Mesenchymal stem cell (in vitro differentiated cells and primary cell): ENCODE results near the gene SCGB3A1.

ENCODE experiments used
- DNase-seq: peaks from one replicate; pipeline ENCODE4 v3.0.0-alpha.2; 2013
- H2AFZ ChIP-seq: one replicate; pipeline ENCODE4 v1.6.1; 2013; ENCODE audit warnings: low read depth, mild to moderate bottlenecking, control low read depth, inconsistent platforms, low read length, moderate library complexity
- H2AK5ac ChIP-seq: 2 replicates; pipeline ENCODE4 v1.6.1; 2013; ENCODE audit warnings: low read length, moderate library complexity, mild to moderate bottlenecking, inconsistent platforms; ENCODE audit not compliant: severe bottlenecking
- H2BK120ac ChIP-seq: one replicate; pipeline ENCODE4 v1.6.1; 2013; ENCODE audit warnings: low read depth, mild to moderate bottlenecking, inconsistent platforms, low read length, moderate library complexity
- H2BK12ac ChIP-seq, 2 experiments: one replicate each; pipeline ENCODE4 v1.6.1; 2013; ENCODE audit warnings: inconsistent platforms in 2 of 2, low read length in 2 of 2, mild to moderate bottlenecking in 2 of 2, moderate library complexity in 2 of 2, control low read depth in 1 of 2
- H2BK15ac ChIP-seq: one replicate; pipeline ENCODE4 v1.6.1; 2013; ENCODE audit warnings: mild to moderate bottlenecking, low read depth, inconsistent platforms; ENCODE audit not compliant: poor library complexity, severe bottlenecking
- H2BK5ac ChIP-seq: 2 replicates; pipeline ENCODE4 v1.6.1; 2013; ENCODE audit warnings: low read depth, mild to moderate bottlenecking, low read length, control low read depth, inconsistent platforms; ENCODE audit not compliant: poor library complexity, severe bottlenecking
- H3K14ac ChIP-seq, 2 experiments: one replicate each; pipeline ENCODE4 v1.6.1; 2013; ENCODE audit warnings: inconsistent platforms in 2 of 2, low read length in 2 of 2, control low read depth in 1 of 2, mild to moderate bottlenecking in 1 of 2, moderate library complexity in 1 of 2
- H3K18ac ChIP-seq, 2 experiments: one replicate each; pipeline ENCODE4 v1.6.1; 2013; ENCODE audit warnings: inconsistent platforms in 2 of 2, low read length in 2 of 2, control low read depth in 1 of 2, low read depth in 1 of 2, mild to moderate bottlenecking in 1 of 2
- H3K23ac ChIP-seq, 2 experiments: one replicate each; pipeline ENCODE4 v1.6.1; 2013; ENCODE audit warnings: inconsistent platforms in 2 of 2, low read length in 2 of 2, mild to moderate bottlenecking in 2 of 2, moderate library complexity in 2 of 2, control low read depth in 1 of 2
- H3K27ac ChIP-seq: 2 replicates; pipeline ENCODE4 v1.5.1; 2013; ENCODE audit warnings: mild to moderate bottlenecking, moderate library complexity, low read length, control low read depth, inconsistent platforms; ENCODE audit not compliant: poor library complexity, severe bottlenecking
- H3K27me3 ChIP-seq, 2 experiments: 2 replicates each; pipeline versions ENCODE4 v1.6.1 to v1.7.0; 2013; ENCODE audit warnings: low read length in 2 of 2, mild to moderate bottlenecking in 2 of 2, moderate library complexity in 2 of 2, control low read depth in 1 of 2, inconsistent platforms in 1 of 2; ENCODE audit not compliant: control insufficient read depth in 1 of 2, insufficient read depth in 1 of 2
- H3K36me3 ChIP-seq, 2 experiments: 2 replicates each; pipeline versions ENCODE4 v1.6.1 to v1.7.0; 2013; ENCODE audit warnings: low read length in 2 of 2, control low read depth in 1 of 2, inconsistent platforms in 1 of 2, low read depth in 1 of 2, mild to moderate bottlenecking in 1 of 2; ENCODE audit not compliant: insufficient read depth in 2 of 2, control insufficient read depth in 1 of 2
- H3K4ac ChIP-seq, 2 experiments: one replicate each; pipeline ENCODE4 v1.6.1; 2013; ENCODE audit warnings: inconsistent platforms in 2 of 2, low read length in 2 of 2, mild to moderate bottlenecking in 2 of 2, moderate library complexity in 2 of 2, control low read depth in 1 of 2, low read depth in 1 of 2
- H3K4me1 ChIP-seq: 2 replicates; pipeline ENCODE4 v1.6.1; 2013; ENCODE audit warnings: low read depth, low read length, control low read depth; ENCODE audit not compliant: control insufficient read depth, insufficient read depth
- H3K4me2 ChIP-seq: 2 replicates; pipeline ENCODE4 v1.6.1; 2013; ENCODE audit warnings: low read length, mild to moderate bottlenecking, inconsistent platforms; ENCODE audit not compliant: poor library complexity, severe bottlenecking
- H3K4me3 ChIP-seq, 2 experiments: 2 replicates each; pipeline versions ENCODE4 v1.5.1 to v1.7.0; 2013; ENCODE audit warnings: low read length in 2 of 2, mild to moderate bottlenecking in 2 of 2, control low read depth in 1 of 2, low read depth in 1 of 2; ENCODE audit not compliant: insufficient read depth in 1 of 2
- H3K79me1 ChIP-seq: replicated peaks from 2 replicates; pipeline ENCODE4 v1.6.1; 2013; ENCODE audit warnings: mild to moderate bottlenecking, control low read depth, low read length, inconsistent platforms; ENCODE audit not compliant: poor library complexity, severe bottlenecking
- H3K9ac ChIP-seq: 2 replicates; pipeline ENCODE4 v1.7.0; 2013; ENCODE audit warnings: mild to moderate bottlenecking, low read length, moderate library complexity
- H3K9me3 ChIP-seq: 2 replicates; pipeline ENCODE4 v1.7.0; 2013; ENCODE audit warnings: mild to moderate bottlenecking, low read length; ENCODE audit not compliant: control insufficient read depth
- H4K8ac ChIP-seq: one replicate; pipeline ENCODE4 v1.6.1; 2013; ENCODE audit warnings: inconsistent platforms, mild to moderate bottlenecking, low read length, moderate library complexity
- H4K91ac ChIP-seq: one replicate; pipeline ENCODE4 v1.6.1; 2013; ENCODE audit warnings: mild to moderate bottlenecking, low read length, inconsistent platforms
- WGBS: methylation state at CpG from one replicate; pipeline ENCODE4 v1.1.7; 2013; ENCODE audit warnings: mixed read lengths; 5-methylcytosine and 5-hydroxymethylcytosine counted together

The SCGB3A1 gene

DNA sequence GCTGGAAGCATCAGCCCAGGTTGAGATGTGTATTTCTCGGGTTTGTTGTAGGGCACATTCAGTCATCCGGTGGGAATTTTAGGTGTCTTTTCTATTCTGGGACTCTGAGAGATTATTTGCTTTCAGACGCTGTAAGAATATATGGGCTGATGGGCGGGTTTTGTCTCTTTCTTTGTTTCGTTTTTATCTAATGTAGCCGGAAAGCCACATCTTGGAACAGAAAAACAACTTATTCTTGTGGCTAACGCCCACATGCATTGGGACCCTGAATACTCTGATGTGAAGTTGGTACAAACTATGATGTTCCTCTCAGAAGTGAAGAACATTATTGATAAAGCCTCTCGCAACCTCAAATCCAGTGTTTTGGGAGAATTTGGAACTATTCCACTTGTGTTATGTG lies 22.4 kb downstream of the SCGB3A1 start:
- Histone ChIP-seq H3K79me1 (peaks cover 19% of the 10 kb centered on the region), H2BK120ac (no peak overlapping the region)

DNA sequence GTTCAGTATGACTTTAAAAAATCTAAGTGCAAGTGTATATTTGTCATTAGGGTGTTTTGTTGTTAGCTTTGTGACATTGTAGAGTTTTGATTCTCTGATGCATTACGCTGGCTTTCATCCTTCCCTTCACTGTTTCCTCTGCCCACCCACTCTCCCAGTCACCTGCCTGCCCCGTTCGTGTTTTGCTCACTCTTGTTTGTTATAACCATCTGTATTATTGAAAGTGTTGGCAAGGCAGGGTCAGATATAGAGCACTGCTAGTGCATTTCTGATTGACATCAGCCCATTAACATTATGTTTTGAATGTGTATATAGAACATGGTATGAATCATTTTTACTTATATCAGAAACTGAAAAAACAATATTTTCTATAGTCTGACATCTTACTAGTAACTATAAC lies 27.3 kb downstream of the SCGB3A1 start:
- no peak overlapping the region for H2AK5ac ChIP-seq
- H3K4me2 ChIP-seq: no peak overlapping the region
- no peak for DNase-seq
- H3K27ac ChIP-seq: no peak overlapping the region
- H3K4me3 ChIP-seq: no peak overlapping the region
- no peak overlapping the region for H3K4ac ChIP-seq
- no peak overlapping the region for H4K91ac ChIP-seq
- H3K4me1 ChIP-seq: no peaks in the 10 kb centered on the region
- no peak overlapping the region for H3K18ac ChIP-seq
- H2BK120ac ChIP-seq: no peak overlapping the region
- H2BK5ac ChIP-seq: no peak overlapping the region
- no peak overlapping the region for H3K9ac ChIP-seq
- WGBS: 100% methylated on average over 1 of the region's 3 CpGs
- no peak overlapping the region for H2BK12ac ChIP-seq
- H3K79me1 ChIP-seq: peaks cover 29% of the 10 kb centered on the region
- no peak overlapping the region for H2AFZ ChIP-seq
- H3K27me3 ChIP-seq: no peaks in the 10 kb centered on the region
- H2BK15ac ChIP-seq: no peak overlapping the region
- H3K23ac ChIP-seq: no peak overlapping the region
- peaks cover 6 to 58% of the 10 kb centered on the region in 2 experiments for H3K36me3 ChIP-seq
- H3K9me3 ChIP-seq: no peaks in the 10 kb centered on the region
- H4K8ac ChIP-seq: no peak overlapping the region
- no peak overlapping the region for H3K14ac ChIP-seq

More for the DNA sequence above, 22.4 kb downstream of the SCGB3A1 start:
- no peaks in the 10 kb centered on the region for H3K4me1 ChIP-seq
- 86% methylated on average over 8 of the region's 8 CpGs for WGBS
- H2AK5ac ChIP-seq: no peak overlapping the region
- no peak overlapping the region for H3K4me2 ChIP-seq
- no peak overlapping the region for H2BK12ac ChIP-seq
- no peak overlapping the region for H2BK15ac ChIP-seq
- no peak for DNase-seq
- no peak overlapping the region for H3K4me3 ChIP-seq
- H3K18ac ChIP-seq: no peak overlapping the region
- H3K9me3 ChIP-seq: no peaks in the 10 kb centered on the region
- no peak overlapping the region for H4K8ac ChIP-seq
- H3K9ac ChIP-seq: no peak overlapping the region
- no peak overlapping the region for H4K91ac ChIP-seq
- no peak overlapping the region for H2AFZ ChIP-seq
- H2BK5ac ChIP-seq: no peak overlapping the region
- no peak overlapping the region for H3K4ac ChIP-seq
- peaks cover 17 to 92% of the 10 kb centered on the region in 2 experiments for H3K36me3 ChIP-seq
- H3K23ac ChIP-seq: no peak overlapping the region
- no peak overlapping the region for H3K27ac ChIP-seq
- H3K27me3 ChIP-seq: no peaks in the 10 kb centered on the region
- H3K14ac ChIP-seq: no peak overlapping the region

DNA sequence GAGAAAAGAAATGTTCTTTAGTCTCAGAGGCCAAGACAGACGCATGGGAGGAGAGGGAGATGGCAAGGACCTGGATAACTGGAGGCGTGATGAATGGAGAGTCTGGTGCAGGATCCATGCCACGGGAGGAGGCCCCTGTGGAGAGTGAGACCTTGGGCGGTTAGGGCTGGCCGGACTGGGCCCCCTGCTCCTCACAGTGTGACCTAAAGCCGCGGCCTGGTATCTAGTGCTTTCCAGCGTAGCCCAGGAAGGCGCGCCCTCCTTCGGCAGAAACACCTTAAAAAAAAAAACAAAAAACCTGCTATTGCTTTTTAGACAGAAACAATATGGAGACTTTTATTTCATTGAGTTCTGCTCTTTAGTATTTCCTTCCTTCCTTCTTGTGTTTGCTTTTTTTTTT lies 33.1 kb downstream of the SCGB3A1 start:
- no peaks in the 10 kb centered on the region for H3K27me3 ChIP-seq
- no peak overlapping the region for H3K18ac ChIP-seq
- H2BK12ac ChIP-seq: no peak overlapping the region
- H4K8ac ChIP-seq: no peak overlapping the region
- peaks cover 21 to 40% of the 10 kb centered on the region in 2 experiments for H3K36me3 ChIP-seq
- H2AFZ ChIP-seq: no peak overlapping the region
- H2BK120ac ChIP-seq: no peak overlapping the region
- no peak overlapping the region for H2BK15ac ChIP-seq
- H3K14ac ChIP-seq: no peak overlapping the region
- no peak overlapping the region for H3K4me2 ChIP-seq
- H2BK5ac ChIP-seq: no peak overlapping the region
- no peak for DNase-seq
- no peak overlapping the region for H3K4ac ChIP-seq
- H3K9ac ChIP-seq: no peak overlapping the region
- peaks cover 31% of the 10 kb centered on the region for H3K79me1 ChIP-seq
- no peaks in the 10 kb centered on the region for H3K4me1 ChIP-seq
- H3K27ac ChIP-seq: no peak overlapping the region
- no peak overlapping the region for H4K91ac ChIP-seq
- 95% methylated on average over 7 of the region's 11 CpGs for WGBS
- no peak overlapping the region for H2AK5ac ChIP-seq
- no peaks in the 10 kb centered on the region for H3K9me3 ChIP-seq
- H3K23ac ChIP-seq: peak overlapping the region in 1 of 2 experiments; percentile 14
- H3K4me3 ChIP-seq: no peak overlapping the region

DNA sequence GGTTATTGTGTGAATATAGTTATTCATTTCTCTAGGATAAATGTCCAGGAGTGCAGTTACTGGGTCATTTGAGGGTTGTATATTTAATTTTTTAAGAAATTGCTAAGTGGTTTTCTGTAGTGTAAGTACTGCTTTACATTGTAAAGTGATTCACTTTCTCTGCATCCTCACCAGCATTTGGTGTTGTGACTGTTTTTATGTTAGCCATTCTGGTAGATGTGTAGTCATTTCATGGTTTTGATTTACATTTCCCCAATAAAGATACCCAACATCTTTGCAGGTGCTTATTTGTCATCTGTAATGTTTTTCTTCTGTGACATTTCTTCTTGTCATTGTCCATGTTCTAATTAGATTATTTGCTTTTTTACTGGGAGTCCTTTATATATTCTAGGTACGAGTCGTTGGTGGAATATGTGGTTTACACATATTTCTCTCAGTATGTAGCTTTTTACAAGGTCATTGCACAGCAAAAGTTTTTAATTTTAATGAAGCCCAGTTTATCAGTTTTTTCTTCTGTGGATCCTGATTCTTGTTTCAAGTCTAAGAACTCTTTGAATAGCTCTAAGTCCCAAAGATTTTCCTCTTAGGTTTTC lies 34.0 kb downstream of the SCGB3A1 start:
- Histone ChIP-seq H3K4me3 (no peak overlapping the region), H4K91ac (no peak overlapping the region), H2BK120ac (no peak overlapping the region), H2BK5ac (peak overlapping the region; percentile 73), H2AK5ac (no peak overlapping the region), H2AFZ (no peak overlapping the region), H3K9me3 (no peaks in the 10 kb centered on the region), H3K4me2 (no peak overlapping the region), H3K18ac (no peak overlapping the region), H3K23ac (no peak overlapping the region), H3K4me1 (no peaks in the 10 kb centered on the region), H4K8ac (no peak overlapping the region), H3K14ac (no peak overlapping the region), H2BK12ac (no peak overlapping the region), H2BK15ac (no peak overlapping the region), H3K27ac (no peak overlapping the region), H3K36me3 (peaks cover 21 to 43% of the 10 kb centered on the region in 2 experiments), H3K4ac (no peak overlapping the region), H3K79me1 (peaks cover 28% of the 10 kb centered on the region), H3K27me3 (no peaks in the 10 kb centered on the region), H3K9ac (no peak overlapping the region)
- WGBS: no CpG with 5 or more reads among the region's 2 CpGs
- DNase-seq: no peak
